SU-DHL-6 (cell line): ENCODE results near the gene TMEM271.

Experiments
- H2AFZ ChIP-seq: fragments of 200-600 bp; sonication (generic); 2 replicates; pipeline ENCODE4 v1.6.1; 2014; ENCODE audit warnings: low read depth, mild to moderate bottlenecking, moderate library complexity, mixed read lengths, antibody characterized with exemption, low read length; ENCODE audit not compliant: severe bottlenecking
- H3F3A ChIP-seq: fragments of 200-600 bp; shearing (Covaris generic); 2 replicates; pipeline ENCODE4 v1.6.0; 2016; ENCODE audit warnings: antibody characterized with exemption, mild to moderate bottlenecking; ENCODE audit not compliant: insufficient read depth
- H3K27ac ChIP-seq: fragments of 200-600 bp; sonication (generic); 2 replicates; pipeline ENCODE4 v1.5.1; 2016; ENCODE audit warnings: low read depth, mild to moderate bottlenecking, low read length, moderate library complexity, mixed read lengths
- H3K27me3 ChIP-seq: fragments of 200-600 bp; sonication (generic), shearing (Covaris generic); 2 replicates; pipeline ENCODE4 v1.6.0; 2014; ENCODE audit warnings: mild to moderate bottlenecking, low read length
- H3K36me3 ChIP-seq: fragments of 200-600 bp; sonication (generic); 2 replicates; pipeline ENCODE4 v1.6.1; 2014; ENCODE audit warnings: mild to moderate bottlenecking, low read length, mixed read lengths
- H3K4me2 ChIP-seq: fragments of 300-600, 200-600 bp; shearing (Covaris generic), sonication (generic); 2 replicates; pipeline ENCODE4 v1.6.0; 2014; ENCODE audit warnings: low read length, low read depth, mild to moderate bottlenecking; ENCODE audit not compliant: poor library complexity, severe bottlenecking
- H3K4me3 ChIP-seq: fragments of 200-600 bp; sonication (generic); 2 replicates; pipeline ENCODE4 v1.5.1; 2014; ENCODE audit warnings: antibody characterized with exemption, low read length, mild to moderate bottlenecking, mixed read lengths; ENCODE audit not compliant: insufficient read depth, poor library complexity, severe bottlenecking
- H3K79me2 ChIP-seq: fragments of 200-600 bp; sonication (generic); 2 replicates; pipeline ENCODE4 v1.6.1; 2014; ENCODE audit warnings: mild to moderate bottlenecking, low read length, moderate library complexity; ENCODE audit not compliant: insufficient read depth
- H3K9ac ChIP-seq: fragments of 200-600 bp; sonication (generic); 2 replicates; pipeline ENCODE4 v1.7.0; 2014; ENCODE audit warnings: mild to moderate bottlenecking, low read length
- H3K9me2 ChIP-seq: fragments of 200-600 bp; sonication (generic); replicated peaks from 2 replicates; pipeline ENCODE4 v1.6.1; 2014; ENCODE audit warnings: low read length; ENCODE audit not compliant: insufficient read depth
- H3K9me3 ChIP-seq: fragments of 200-600 bp; sonication (generic); 2 replicates; pipeline ENCODE4 v1.6.1; 2014; ENCODE audit warnings: low read length, mixed read lengths; ENCODE audit not compliant: insufficient read depth
- H4K20me1 ChIP-seq: fragments of 200-600 bp; sonication (generic); 2 replicates; pipeline ENCODE4 v1.6.1; 2014; ENCODE audit warnings: low read depth, mild to moderate bottlenecking, antibody characterized with exemption, low read length, moderate library complexity, mixed read lengths
- CTCF ChIP-seq: fragments of 200-600 bp; sonication (generic); IDR thresholded peaks from one replicate; pipeline ENCODE4 v1.5.1; 2017; ENCODE audit warnings: antibody characterized with exemption, mild to moderate bottlenecking, low read length, moderate library complexity; ENCODE audit not compliant: insufficient read depth, poor library complexity, severe bottlenecking
- EZH2phosphoT487 ChIP-seq: fragments of 200-600 bp; sonication (generic), shearing (Covaris generic); conservative IDR thresholded peaks from 2 replicates; pipeline ENCODE4 v1.6.1; 2018; ENCODE audit warnings: mild to moderate bottlenecking, antibody characterized with exemption, low read length, moderate library complexity, mixed read lengths

Gene TMEM271

GRCh38 chr4:526189-526909, 49.7 kb downstream of the TMEM271 start:
- no peak overlapping the region for H3K4me2 ChIP-seq
- H3F3A ChIP-seq = no peaks in the 10 kb centered on the region
- no peaks in the 10 kb centered on the region for H3K79me2 ChIP-seq
- no peak overlapping the region for H3K27ac ChIP-seq
- no peaks in the 10 kb centered on the region for H3K9me2 ChIP-seq
- no peaks in the 10 kb centered on the region for H3K36me3 ChIP-seq
- H3K9ac ChIP-seq = no peak overlapping the region
- no peaks in the 10 kb centered on the region for H3K9me3 ChIP-seq
- H3K27me3 ChIP-seq = no peaks in the 10 kb centered on the region
- H3K4me3 ChIP-seq = no peak overlapping the region
- H4K20me1 ChIP-seq = no peaks in the 10 kb centered on the region
- TF ChIP-seq EZH2phosphoT487 (no peak), CTCF (no peak)
- no peak overlapping the region for H2AFZ ChIP-seq

- TF ChIP-seq CTCF (no peak), EZH2phosphoT487 (no peak)
- H3K9ac ChIP-seq = no peak overlapping the region
- H2AFZ ChIP-seq = no peak overlapping the region
- H3K4me2 ChIP-seq = no peak overlapping the region
- no peaks in the 10 kb centered on the region for H3K27me3 ChIP-seq
- H3K9me2 ChIP-seq = no peaks in the 10 kb centered on the region
- H3K9me3 ChIP-seq = no peaks in the 10 kb centered on the region
- H3K36me3 ChIP-seq = no peaks in the 10 kb centered on the region
- no peak overlapping the region for H3K4me3 ChIP-seq
- H3K79me2 ChIP-seq = no peaks in the 10 kb centered on the region
- no peak overlapping the region for H3K27ac ChIP-seq
- H3F3A ChIP-seq = no peaks in the 10 kb centered on the region
- H4K20me1 ChIP-seq = no peaks in the 10 kb centered on the region
Measured at GRCh38 chr4:525660-526059, 50.4 kb downstream of the TMEM271 start.

- no peaks in the 10 kb centered on the region for H3K79me2 ChIP-seq
- H3K9me2 ChIP-seq = no peaks in the 10 kb centered on the region
- H3K4me2 ChIP-seq = no peak overlapping the region
- no peak overlapping the region for H3K27ac ChIP-seq
- no peak overlapping the region for H3K9ac ChIP-seq
- H3K36me3 ChIP-seq = no peaks in the 10 kb centered on the region
- H3K9me3 ChIP-seq = no peaks in the 10 kb centered on the region
- TF ChIP-seq CTCF = no peak
- no peak for TF ChIP-seq EZH2phosphoT487
- no peak overlapping the region for H2AFZ ChIP-seq
- H3K4me3 ChIP-seq = no peak overlapping the region
- no peaks in the 10 kb centered on the region for H3K27me3 ChIP-seq
- no peaks in the 10 kb centered on the region for H3F3A ChIP-seq
- no peaks in the 10 kb centered on the region for H4K20me1 ChIP-seq
Measured at GRCh38 chr4:524196-524595, 51.9 kb downstream of the TMEM271 start.
